Measurements from ENCODE around the gene PCDHA4. TPM values are rescaled to one million over a fixed set of nuclear protein-coding genes. Genes with fewer than 3 reads are reported as not detected.

The PCDHA4 gene
- total and polyA plus RNA-seq, 10 donors: 0.13 to 1.2 (median 0.40) TPM; not detected in 2

GRCh38 chr5:140857177-140857986, 50.5 kb downstream of the PCDHA4 start:
- no peaks in the 10 kb centered on the region for H3K4me1 ChIP-seq
- H3K9me3 ChIP-seq: peaks cover 0 to 70% (median 50%) of the 10 kb centered on the region in 8 donors
- 57 to 67% (median 66%) methylated on average over 62 to 94 of the region's 94 CpGs; no CpG with 5 or more reads in 1 of the 5 donors for WGBS, 5 donors
- DNase-seq: no peak
- no peak overlapping the region for H3K27ac ChIP-seq
- no peak for TF ChIP-seq POLR2A (IDR thresholded peaks at IDR 0.05)
- no peak for TF ChIP-seq POLR2AphosphoS5 (IDR thresholded peaks at IDR 0.05)
- TF ChIP-seq, protein P1, sequence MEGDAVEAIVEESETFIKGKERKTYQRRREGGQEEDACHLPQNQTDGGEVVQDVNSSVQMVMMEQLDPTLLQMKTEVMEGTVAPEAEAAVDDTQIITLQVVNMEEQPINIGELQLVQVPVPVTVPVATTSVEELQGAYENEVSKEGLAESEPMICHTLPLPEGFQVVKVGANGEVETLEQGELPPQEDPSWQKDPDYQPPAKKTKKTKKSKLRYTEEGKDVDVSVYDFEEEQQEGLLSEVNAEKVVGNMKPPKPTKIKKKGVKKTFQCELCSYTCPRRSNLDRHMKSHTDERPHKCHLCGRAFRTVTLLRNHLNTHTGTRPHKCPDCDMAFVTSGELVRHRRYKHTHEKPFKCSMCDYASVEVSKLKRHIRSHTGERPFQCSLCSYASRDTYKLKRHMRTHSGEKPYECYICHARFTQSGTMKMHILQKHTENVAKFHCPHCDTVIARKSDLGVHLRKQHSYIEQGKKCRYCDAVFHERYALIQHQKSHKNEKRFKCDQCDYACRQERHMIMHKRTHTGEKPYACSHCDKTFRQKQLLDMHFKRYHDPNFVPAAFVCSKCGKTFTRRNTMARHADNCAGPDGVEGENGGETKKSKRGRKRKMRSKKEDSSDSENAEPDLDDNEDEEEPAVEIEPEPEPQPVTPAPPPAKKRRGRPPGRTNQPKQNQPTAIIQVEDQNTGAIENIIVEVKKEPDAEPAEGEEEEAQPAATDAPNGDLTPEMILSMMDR (IDR thresholded peaks at IDR 0.05 in 8 of 11, conservative IDR thresholded peaks at IDR 0.05 in 3 of 11): no peak
- H3K27me3 ChIP-seq (replicated peaks in 1 of 7): peaks cover 0 to 73% (median 6%) of the 10 kb centered on the region in 7 donors
- intact Hi-C loops (cut with DNase I; ENCODE audit: low total_unique reads): no loop called here
- no peak overlapping the region for H3K4me3 ChIP-seq
- H3K36me3 ChIP-seq: no peaks in the 10 kb centered on the region

DNA sequence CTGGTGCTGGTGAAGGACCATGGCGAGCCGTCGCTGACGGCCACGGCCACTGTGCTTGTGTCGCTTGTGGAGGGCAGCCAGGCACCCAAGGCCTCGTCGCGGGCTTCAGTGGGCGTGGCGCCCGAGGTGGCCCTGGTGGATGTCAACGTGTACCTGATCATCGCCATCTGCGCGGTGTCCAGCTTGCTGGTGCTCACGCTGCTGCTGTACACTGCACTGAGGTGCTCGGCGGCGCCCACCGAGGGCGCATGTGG, 51.0 kb downstream of the PCDHA4 start:
- no peak for DNase-seq
- no peaks in the 10 kb centered on the region for H3K36me3 ChIP-seq
- intact Hi-C loops (cut with DNase I; ENCODE audit: low total_unique reads): no loop called here
- peaks cover 0 to 73% (median 6%) of the 10 kb centered on the region in 7 donors for H3K27me3 ChIP-seq (replicated peaks in 1 of 7)
- H3K4me1 ChIP-seq: no peaks in the 10 kb centered on the region
- H3K9me3 ChIP-seq: peaks cover 0 to 71% (median 54%) of the 10 kb centered on the region in 8 donors
- 57 to 72% (median 61%) methylated on average over 5 to 22 of the region's 22 CpGs; no CpG with 5 or more reads in 1 of the 5 donors for WGBS, 5 donors
- H3K27ac ChIP-seq: no peak overlapping the region
- no peak overlapping the region for H3K4me3 ChIP-seq
- TF ChIP-seq POLR2A (IDR thresholded peaks at IDR 0.05) (no peak), POLR2AphosphoS5 (IDR thresholded peaks at IDR 0.05) (no peak)
- TF ChIP-seq, protein P1 (IDR thresholded peaks at IDR 0.05 in 8 of 11, conservative IDR thresholded peaks at IDR 0.05 in 3 of 11): no peak

DNA sequence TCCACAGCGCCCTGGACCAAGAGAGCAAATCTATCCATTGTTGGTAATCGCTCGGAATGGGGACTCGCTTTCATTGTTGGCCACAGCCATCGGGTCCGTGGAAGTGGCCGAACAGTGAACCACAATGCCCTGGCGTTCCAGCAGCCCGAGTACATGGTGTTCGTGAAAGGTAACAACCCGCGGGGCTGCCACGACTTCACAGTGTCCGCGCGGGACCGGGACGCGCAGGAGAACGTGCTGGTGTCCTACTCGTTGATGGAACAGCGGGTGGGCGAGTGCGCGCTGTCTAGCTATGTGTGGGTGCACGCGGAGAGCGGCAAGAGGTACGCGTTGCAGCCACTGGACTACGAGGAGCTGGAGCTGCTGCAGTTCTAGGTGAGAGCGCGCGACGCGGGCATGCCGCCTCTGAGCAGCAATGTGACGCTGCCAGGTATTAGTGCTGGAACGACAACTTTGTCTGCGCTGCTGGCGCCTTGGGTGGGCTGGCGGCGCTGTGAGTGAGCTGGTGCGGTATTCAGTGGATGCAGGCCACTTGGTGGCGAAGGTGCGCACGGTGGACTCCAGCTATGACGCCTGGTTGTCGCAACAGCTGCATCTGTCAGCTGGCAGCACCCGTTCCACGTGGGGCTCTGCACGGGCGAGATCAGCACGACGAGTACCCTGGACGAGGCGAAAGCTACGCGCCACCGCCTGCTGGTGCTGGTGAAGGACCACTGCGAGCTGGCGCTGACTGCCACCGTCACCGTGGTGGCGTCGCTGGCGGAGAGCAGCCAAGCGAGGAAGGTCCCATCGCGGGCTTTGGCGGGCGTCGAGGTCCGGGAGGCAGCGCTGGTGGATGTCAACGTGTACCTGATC, 55.8 kb downstream of the PCDHA4 start:
- WGBS, 5 donors: 43 to 58% (median 57%) methylated on average over 28 to 76 of the region's 76 CpGs
- Histone ChIP-seq H3K27me3 (replicated peaks in 1 of 7) (peaks cover 0 to 68% (median 0%) of the 10 kb centered on the region in 7 donors), H3K36me3 (no peaks in the 10 kb centered on the region), H3K4me1 (no peaks in the 10 kb centered on the region), H3K4me3 (no peak overlapping the region), H3K27ac (no peak overlapping the region), H3K9me3 (peaks cover 0 to 50% (median 34%) of the 10 kb centered on the region in 8 donors)
- intact Hi-C loops (cut with DNase I; ENCODE audit: low total_unique reads): no loop called here
- TF ChIP-seq, protein P1 (IDR thresholded peaks at IDR 0.05 in 8 of 11, conservative IDR thresholded peaks at IDR 0.05 in 3 of 11): no peak
- TF ChIP-seq POLR2A (IDR thresholded peaks at IDR 0.05) (no peak), POLR2AphosphoS5 (IDR thresholded peaks at IDR 0.05) (no peak)
- no peak for DNase-seq

Other genes starting within 250 kb of the PCDHA4 start
- gene SRA1, start 249.6 kb upstream of the PCDHA4 start, total RNA-seq: 10 to 100 TPM; 22.9 to 33.5 (median 25.4) TPM
- gene SRA1, start 249.6 kb upstream of the PCDHA4 start, polyA plus RNA-seq: 10 to 100 TPM; 32.6 to 42.1 (median 36.6) TPM
- 10 to 100 TPM; 31.9 to 57.8 (median 42.2) TPM for gene APBB3, start 242.5 kb upstream of the PCDHA4 start, total RNA-seq
- gene APBB3, start 242.5 kb upstream of the PCDHA4 start, polyA plus RNA-seq: 10 to 100 TPM; 26.0 to 43.4 (median 41.0) TPM
- 10 to 100 TPM; 44.1 to 64.0 (median 58.7) TPM for gene SLC35A4, start 242.2 kb upstream of the PCDHA4 start, total RNA-seq
- gene SLC35A4, start 242.2 kb upstream of the PCDHA4 start, polyA plus RNA-seq: 10 to 100 TPM; 23.3 to 40.8 (median 27.7) TPM
- gene CD14, start 173.9 kb upstream of the PCDHA4 start, total RNA-seq: 100 to 1,000 TPM in 4 of 7 donors, 10 to 100 TPM in 3; 80.2 to 209 (median 101) TPM
- gene CD14, start 173.9 kb upstream of the PCDHA4 start, polyA plus RNA-seq: 10 to 100 TPM; 40.2 to 60.9 (median 48.9) TPM
- gene TMCO6, start 167.6 kb upstream of the PCDHA4 start, total RNA-seq: 10 to 100 TPM; 18.3 to 55.2 (median 24.5) TPM
- 10 to 100 TPM; 12.0 to 21.0 (median 18.2) TPM for gene TMCO6, start 167.6 kb upstream of the PCDHA4 start, polyA plus RNA-seq
- 10 to 100 TPM; 35.1 to 61.4 (median 46.9) TPM for gene NDUFA2, start 159.4 kb upstream of the PCDHA4 start, total RNA-seq
- 100 to 1,000 TPM; 211 to 237 (median 216) TPM for gene NDUFA2, start 159.4 kb upstream of the PCDHA4 start, polyA plus RNA-seq
- 100 to 1,000 TPM in 2 of 7 donors, 10 to 100 TPM in 5; 77.2 to 139 (median 90.4) TPM for gene IK, start 159.2 kb upstream of the PCDHA4 start, total RNA-seq
- 10 to 100 TPM; 61.1 to 68.0 (median 64.4) TPM for gene IK, start 159.2 kb upstream of the PCDHA4 start, polyA plus RNA-seq
- 10 to 100 TPM; 23.0 to 30.8 (median 25.7) TPM for gene WDR55, start 142.2 kb upstream of the PCDHA4 start, total RNA-seq
- gene WDR55, start 142.2 kb upstream of the PCDHA4 start, polyA plus RNA-seq: 10 to 100 TPM; 14.2 to 25.6 (median 21.6) TPM
- 1 to 10 TPM; 1.2 to 2.8 (median 1.8) TPM for gene DND1, start 133.5 kb upstream of the PCDHA4 start, total RNA-seq
- 1 to 10 TPM; 2.2 to 4.7 (median 3.8) TPM for gene DND1, start 133.5 kb upstream of the PCDHA4 start, polyA plus RNA-seq
- 10 to 100 TPM; 41.9 to 53.9 (median 47.6) TPM for gene HARS1, start 115.7 kb upstream of the PCDHA4 start, total RNA-seq
- gene HARS1, start 115.7 kb upstream of the PCDHA4 start, polyA plus RNA-seq: 10 to 100 TPM; 38.4 to 46.3 (median 45.5) TPM
- 10 to 100 TPM; 30.2 to 40.8 (median 37.2) TPM for gene HARS2, start 115.6 kb upstream of the PCDHA4 start, total RNA-seq
- 10 to 100 TPM; 16.5 to 26.1 (median 24.1) TPM for gene HARS2, start 115.6 kb upstream of the PCDHA4 start, polyA plus RNA-seq
- gene ZMAT2, start 106.6 kb upstream of the PCDHA4 start, total RNA-seq: 10 to 100 TPM; 34.4 to 52.3 (median 43.1) TPM
- gene ZMAT2, start 106.6 kb upstream of the PCDHA4 start, polyA plus RNA-seq: 10 to 100 TPM; 44.1 to 80.3 (median 57.8) TPM
- not detected for gene PCDHA1, start 20.9 kb upstream of the PCDHA4 start, total RNA-seq
- gene PCDHA1, start 20.9 kb upstream of the PCDHA4 start, polyA plus RNA-seq: under 1 TPM in 1 of 3 donors, not detected in 2; 0.05 TPM
- gene PCDHA2, start 12.2 kb upstream of the PCDHA4 start, total RNA-seq: under 1 TPM in 1 of 7 donors, not detected in 6; 0.09 TPM
- under 1 TPM in 1 of 3 donors, not detected in 2; 0.03 TPM for gene PCDHA2, start 12.2 kb upstream of the PCDHA4 start, polyA plus RNA-seq
- 1 to 10 TPM in 1 of 7 donors, under 1 TPM in 5, not detected in 1; 0.07 to 2.3 (median 0.61) TPM for gene PCDHA3, start 6.0 kb upstream of the PCDHA4 start, total RNA-seq
- gene PCDHA3, start 6.0 kb upstream of the PCDHA4 start, polyA plus RNA-seq: under 1 TPM in 2 of 3 donors, not detected in 1; 0.03 to 0.08 TPM
- gene PCDHA5, start 14.5 kb downstream of the PCDHA4 start, total RNA-seq: under 1 TPM in 6 of 7 donors, not detected in 1; 0.09 to 0.46 (median 0.13) TPM
- gene PCDHA5, start 14.5 kb downstream of the PCDHA4 start, polyA plus RNA-seq: under 1 TPM in 1 of 3 donors, not detected in 2; 0.03 TPM
- gene PCDHA6, start 20.9 kb downstream of the PCDHA4 start, total RNA-seq: under 1 TPM in 5 of 7 donors, not detected in 2; 0.14 to 0.85 (median 0.34) TPM
- gene PCDHA6, start 20.9 kb downstream of the PCDHA4 start, polyA plus RNA-seq: under 1 TPM; 0.02 to 0.06 (median 0.04) TPM
- under 1 TPM in 5 of 7 donors, not detected in 2; 0.14 to 0.72 (median 0.43) TPM for gene PCDHA7, start 27.2 kb downstream of the PCDHA4 start, total RNA-seq
- gene PCDHA7, start 27.2 kb downstream of the PCDHA4 start, polyA plus RNA-seq: under 1 TPM; 0.03 to 0.41 (median 0.11) TPM
- gene PCDHA8, start 34.1 kb downstream of the PCDHA4 start, total RNA-seq: under 1 TPM in 5 of 7 donors, not detected in 2; 0.11 to 0.52 (median 0.25) TPM
- not detected for gene PCDHA8, start 34.1 kb downstream of the PCDHA4 start, polyA plus RNA-seq
- under 1 TPM in 5 of 7 donors, not detected in 2; 0.13 to 0.98 (median 0.17) TPM for gene PCDHA9, start 41.3 kb downstream of the PCDHA4 start, total RNA-seq
- not detected for gene PCDHA9, start 41.3 kb downstream of the PCDHA4 start, polyA plus RNA-seq
- 1 to 10 TPM in 3 of 7 donors, under 1 TPM in 4; 0.34 to 1.4 (median 0.60) TPM for gene PCDHA10, start 48.8 kb downstream of the PCDHA4 start, total RNA-seq
- gene PCDHA10, start 48.8 kb downstream of the PCDHA4 start, polyA plus RNA-seq: under 1 TPM in 2 of 3 donors, not detected in 1; 0.02 to 0.03 TPM
- gene PCDHA11, start 61.9 kb downstream of the PCDHA4 start, total RNA-seq: under 1 TPM in 6 of 7 donors, not detected in 1; 0.11 to 0.79 (median 0.31) TPM
- not detected for gene PCDHA11, start 61.9 kb downstream of the PCDHA4 start, polyA plus RNA-seq
- under 1 TPM in 4 of 7 donors, not detected in 3; 0.17 to 0.79 (median 0.32) TPM for gene PCDHA12, start 68.2 kb downstream of the PCDHA4 start, total RNA-seq
- under 1 TPM in 1 of 3 donors, not detected in 2; 0.06 TPM for gene PCDHA12, start 68.2 kb downstream of the PCDHA4 start, polyA plus RNA-seq
- under 1 TPM in 5 of 7 donors, not detected in 2; 0.22 to 0.79 (median 0.46) TPM for gene PCDHA13, start 75.1 kb downstream of the PCDHA4 start, total RNA-seq
- under 1 TPM in 2 of 3 donors, not detected in 1; 0.20 to 0.21 TPM for gene PCDHA13, start 75.1 kb downstream of the PCDHA4 start, polyA plus RNA-seq
- gene PCDHAC1, start 119.2 kb downstream of the PCDHA4 start, total RNA-seq: 1 to 10 TPM in 2 of 7 donors, under 1 TPM in 5; 0.13 to 1.2 (median 0.41) TPM
- gene PCDHAC1, start 119.2 kb downstream of the PCDHA4 start, polyA plus RNA-seq: under 1 TPM; 0.17 to 0.35 (median 0.23) TPM
- 1 to 10 TPM; 1.5 to 7.9 (median 3.9) TPM for gene PCDHAC2, start 159.4 kb downstream of the PCDHA4 start, total RNA-seq
- under 1 TPM; 0.15 to 0.26 (median 0.17) TPM for gene PCDHAC2, start 159.4 kb downstream of the PCDHA4 start, polyA plus RNA-seq
- gene PCDHB1, start 244.3 kb downstream of the PCDHA4 start, total RNA-seq: not detected
- gene PCDHB1, start 244.3 kb downstream of the PCDHA4 start, polyA plus RNA-seq: not detected

All from spleen (tissue), 11 donors.